T follicular helper cell (primary cell): ENCODE data around the gene PHETA1.

Experiments used
- DNase-seq: peaks from one replicate; pipeline ENCODE4 v3.0.0-alpha.2; 2020; ENCODE audit warnings: low read depth
- total RNA-seq, 2 experiments: gene quantifications; one replicate each; lab custom pipeline; 2026; lab: John Stamatoyannopoulos, UW

Gene PHETA1, protein sequence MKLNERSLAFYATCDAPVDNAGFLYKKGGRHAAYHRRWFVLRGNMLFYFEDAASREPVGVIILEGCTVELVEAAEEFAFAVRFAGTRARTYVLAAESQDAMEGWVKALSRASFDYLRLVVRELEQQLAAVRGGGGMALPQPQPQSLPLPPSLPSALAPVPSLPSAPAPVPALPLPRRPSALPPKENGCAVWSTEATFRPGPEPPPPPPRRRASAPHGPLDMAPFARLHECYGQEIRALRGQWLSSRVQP
- 1.6 to 6.9 reads per million in 2 experiments for total RNA-seq

DNA sequence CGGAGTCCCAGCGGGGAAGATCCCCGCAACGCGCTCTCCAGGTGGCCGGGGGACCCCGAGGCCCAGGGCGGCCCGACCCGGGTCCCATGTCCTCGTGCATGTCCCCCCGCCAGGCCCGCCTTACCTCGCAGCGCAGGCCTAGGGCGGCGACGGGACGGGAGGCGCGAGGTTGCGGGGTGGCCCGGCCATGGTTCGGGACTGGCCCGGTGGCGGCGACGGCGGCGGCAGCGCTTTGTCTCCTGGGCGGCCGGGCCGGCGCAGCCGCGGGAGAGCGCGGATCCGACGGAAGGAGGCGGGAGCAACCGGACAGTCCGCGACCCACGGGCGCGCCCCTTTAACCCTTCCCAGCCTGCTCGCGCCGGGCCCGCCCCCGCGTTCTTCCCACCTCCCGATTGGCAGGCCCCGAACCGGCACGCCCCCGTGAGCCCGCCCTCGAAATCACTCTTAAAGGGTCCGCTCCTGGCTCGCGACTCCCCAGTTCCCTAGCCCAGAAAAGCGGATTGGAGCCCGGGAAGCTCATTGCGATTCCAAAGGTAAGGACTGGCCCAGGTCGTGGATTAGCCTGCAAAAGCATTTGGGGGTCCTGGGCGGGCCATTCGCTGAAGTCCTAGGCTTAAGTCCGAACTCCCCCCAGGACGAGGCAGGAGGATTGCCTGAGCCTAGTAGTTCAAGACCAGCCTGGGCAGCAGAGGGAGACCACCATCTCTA lies at the start of gene PHETA1:
TSS of gene PHETA1 (minus strand) at position 308 of the 708 bp plus-strand sequence. CDS start 5,668 bp downstream, outside the sequence.
- peak; percentile 54 for DNase-seq

DNA sequence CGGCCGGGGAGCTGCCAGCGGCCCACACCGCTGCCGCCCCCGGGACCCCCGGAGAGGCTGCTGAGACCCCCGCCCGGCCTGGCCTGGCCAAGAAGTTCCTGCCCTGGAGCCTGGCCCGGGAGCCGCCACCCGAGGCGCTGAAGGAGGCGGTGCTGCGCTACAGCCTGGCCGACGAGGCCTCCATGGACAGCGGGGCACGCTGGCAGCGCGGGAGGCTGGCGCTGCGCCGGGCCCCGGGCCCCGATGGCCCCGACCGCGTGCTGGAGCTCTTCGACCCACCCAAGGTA lies 49.6 kb upstream of the PHETA1 start:
- no peak for DNase-seq

DNA sequence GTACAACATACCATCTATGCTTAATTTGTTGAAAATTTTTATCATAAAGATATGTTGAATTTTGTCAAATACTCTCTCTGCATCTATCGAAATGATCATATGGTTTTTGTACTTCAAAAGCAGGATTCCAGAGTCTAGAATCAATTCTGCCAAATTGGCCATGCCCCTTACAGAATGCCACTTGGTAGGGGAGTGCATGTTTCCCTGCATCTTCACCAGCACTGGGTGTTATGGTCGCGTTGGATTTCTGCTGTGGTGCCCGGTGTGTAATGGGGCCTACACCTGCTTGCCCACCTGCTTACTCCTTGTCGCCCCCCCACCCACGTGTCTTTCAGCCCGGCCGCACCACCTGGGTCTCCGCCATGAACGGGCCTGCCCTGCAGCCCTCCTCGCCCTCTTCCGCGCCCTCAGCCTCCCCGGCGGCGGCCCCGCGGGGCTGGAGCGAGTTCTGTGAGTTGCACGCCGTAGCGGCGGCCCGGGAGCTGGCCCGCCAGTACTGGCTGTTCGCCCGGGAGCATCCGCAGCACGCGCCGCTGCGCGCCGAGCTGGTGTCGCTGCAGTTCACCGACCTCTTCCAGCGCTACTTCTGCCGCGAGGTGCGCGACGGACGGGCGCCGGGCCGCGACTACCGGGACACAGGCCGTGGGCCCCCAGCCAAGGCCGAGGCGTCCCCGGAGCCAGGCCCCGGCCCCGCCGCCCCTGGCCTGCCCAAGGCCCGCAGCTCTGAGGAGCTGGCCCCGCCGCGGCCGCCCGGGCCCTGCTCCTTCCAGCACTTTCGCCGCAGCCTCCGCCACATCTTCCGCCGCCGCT lies 49.1 kb upstream of the PHETA1 start:
- DNase-seq = no peak

DNA sequence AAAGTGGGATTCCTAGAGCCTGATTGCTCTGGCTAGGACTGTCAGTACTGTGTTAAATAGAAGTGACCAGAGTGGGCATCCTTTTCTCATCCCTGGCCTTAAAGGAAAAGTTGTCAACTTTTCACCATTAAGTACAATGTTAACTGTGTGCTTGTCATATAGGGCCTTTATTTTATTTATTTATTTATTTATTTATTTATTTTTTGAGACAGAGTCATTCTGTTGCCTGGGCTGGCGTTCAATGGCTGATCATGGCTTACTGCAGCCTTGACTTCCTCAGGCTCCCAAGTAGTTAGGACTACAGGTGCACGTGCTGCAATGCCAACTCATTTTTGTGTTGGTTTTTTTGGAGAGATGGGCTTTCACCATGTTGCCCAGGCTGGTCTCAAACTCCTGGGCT lies 48.4 kb upstream of the PHETA1 start:
- DNase-seq = no peak

DNA sequence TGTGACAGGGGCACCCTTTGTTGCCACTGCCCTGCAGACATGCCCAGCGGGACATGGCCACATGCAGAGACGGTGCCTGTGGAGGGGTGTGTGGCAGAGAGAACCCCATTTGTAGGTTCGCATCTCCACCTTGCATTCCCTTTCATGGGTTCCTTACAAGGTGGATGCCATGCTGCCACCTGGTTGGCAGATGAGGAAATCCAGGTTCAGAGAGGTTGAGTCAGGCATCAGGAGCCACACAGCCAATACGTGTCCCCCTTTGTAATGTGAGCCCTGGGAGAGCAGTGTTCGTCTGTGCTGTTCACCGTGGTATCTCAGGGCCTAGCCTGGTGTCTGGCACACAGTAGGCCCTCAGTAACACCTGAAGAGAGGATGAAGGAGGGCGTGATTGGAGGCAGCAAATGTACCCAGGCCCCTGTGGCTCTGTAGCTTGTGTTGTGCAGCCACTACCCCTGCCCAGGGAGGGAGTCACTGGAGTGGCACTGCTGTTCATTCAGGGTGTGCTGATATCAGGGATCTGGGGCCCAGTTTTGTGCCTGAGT lies 45.9 kb upstream of the PHETA1 start:
- no peak for DNase-seq

DNA sequence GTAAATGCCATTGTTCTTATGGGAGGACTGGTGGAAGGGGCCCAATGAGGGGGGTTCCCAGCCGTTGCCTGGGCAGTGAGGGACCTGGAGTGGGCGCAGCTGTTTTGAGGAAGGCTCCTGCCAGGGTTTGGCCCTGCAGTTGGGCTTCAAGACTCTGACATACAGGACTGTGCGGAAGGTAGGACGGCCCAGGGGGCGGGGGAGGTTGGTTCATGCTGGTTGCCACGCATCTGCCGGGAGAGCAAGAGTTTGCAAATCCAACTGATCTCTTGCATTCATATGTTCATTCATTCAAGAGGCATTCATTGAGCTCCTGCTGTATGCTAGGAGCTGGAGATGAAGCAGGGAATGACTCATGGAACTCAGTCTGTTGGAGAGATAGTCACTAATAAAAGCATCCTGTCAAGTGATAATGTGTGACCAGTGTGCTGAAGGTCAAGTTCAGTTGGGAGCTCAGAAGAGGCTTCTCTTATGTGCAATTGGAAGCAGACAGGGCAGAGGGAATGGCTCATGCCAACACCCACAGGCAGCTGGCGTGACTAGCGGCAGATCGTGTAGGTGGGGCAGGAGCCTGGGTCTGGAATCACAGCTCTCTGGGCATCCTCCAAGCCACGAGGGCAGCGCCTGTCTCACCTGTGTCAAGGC lies 44.7 kb upstream of the PHETA1 start:
- DNase-seq = no peak

DNA sequence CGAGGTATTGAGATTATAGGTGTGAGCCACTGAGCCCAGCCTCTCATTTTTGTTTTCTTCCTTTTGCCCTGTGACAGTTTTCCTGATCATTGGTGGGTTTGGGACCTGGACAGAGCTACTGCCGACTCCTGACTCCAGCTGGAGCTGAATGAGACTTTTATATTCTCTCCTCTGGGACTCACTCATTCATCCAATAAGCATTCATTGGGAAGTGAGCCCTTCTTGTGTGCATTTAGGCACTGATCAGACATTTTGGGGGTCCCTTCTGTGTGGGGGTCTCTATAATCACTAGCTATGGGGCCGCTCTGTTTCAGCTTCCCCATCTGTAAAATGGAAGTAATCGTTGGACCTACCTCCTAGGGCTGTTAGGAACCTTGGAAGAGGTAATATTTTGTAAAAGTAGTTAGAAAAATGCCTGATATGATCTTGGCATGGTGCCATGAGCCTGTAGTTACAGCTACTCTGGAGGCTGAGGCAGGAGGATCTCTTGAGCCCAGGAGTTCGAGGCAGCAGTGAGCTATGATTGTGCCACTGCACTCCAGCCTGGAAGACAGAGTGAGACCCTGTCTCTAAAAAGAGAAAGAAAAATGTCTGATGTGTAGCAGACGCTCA lies 44.0 kb upstream of the PHETA1 start:
- no peak for DNase-seq

DNA sequence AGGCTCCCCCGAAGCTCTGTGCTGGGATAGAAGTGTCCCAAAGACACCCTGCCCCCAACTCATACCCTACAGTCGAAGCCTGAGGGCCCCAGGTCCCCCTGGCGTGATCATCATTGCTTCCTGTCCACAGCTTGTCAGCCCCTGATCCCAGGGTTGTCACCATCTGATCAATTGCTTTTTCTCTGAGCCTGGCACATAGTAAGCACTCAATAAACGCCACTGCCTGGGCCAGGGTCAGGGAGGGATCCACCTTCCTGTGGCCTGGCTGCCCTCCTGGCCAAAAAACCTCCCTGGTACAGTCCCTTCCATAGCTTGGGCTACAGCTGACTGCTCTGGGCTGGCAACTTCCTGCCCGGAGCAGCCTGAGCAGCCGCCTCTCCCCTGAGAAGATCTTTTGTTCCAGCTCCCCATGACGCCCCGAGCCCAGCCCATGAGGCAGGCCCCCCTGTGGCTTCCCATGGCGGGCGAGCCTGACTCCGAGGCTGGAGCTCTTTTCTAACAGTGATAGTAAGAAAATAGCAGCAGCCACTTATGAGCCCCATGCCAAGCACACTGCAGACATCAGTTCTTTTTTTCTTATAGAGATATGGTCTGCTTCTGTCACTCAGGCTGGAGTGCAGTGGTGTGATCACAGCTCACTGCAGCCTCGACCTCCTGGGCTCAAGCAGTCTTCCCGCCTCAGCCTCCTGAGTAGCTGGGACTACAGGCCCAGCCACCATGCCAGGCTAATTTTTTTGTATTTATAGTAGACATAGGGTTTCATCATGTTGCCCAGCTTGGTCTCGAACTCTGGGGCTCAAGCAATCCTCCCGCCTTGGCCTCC lies 43.3 kb upstream of the PHETA1 start:
- no peak for DNase-seq

DNA sequence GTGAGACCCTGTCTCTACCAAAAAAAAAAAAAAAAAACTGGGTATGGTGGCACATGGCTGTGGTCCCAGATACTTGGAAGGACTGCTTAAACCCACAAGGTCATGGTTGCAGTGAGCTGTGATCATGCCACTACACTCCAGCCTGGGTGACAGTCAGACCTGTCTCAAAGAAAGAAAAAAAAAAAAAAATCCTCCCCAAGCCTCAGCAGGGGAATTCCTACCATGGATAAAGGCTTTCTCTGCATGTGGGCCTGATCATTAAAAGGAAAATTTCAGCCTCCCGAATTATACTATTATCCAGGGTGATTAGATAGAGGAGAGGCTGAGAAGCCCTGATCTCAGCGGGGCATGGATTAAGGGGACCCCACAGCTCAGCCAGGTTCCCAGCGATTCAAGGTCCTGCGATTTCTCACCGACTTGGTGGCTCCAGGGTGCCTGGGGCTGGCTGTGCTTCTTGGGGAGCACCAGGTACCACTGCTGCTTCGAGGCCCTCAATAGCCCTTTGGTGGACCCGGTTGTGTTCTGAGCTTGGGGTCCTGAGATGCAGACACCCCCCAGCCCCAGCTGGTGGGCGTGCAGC lies 42.4 kb upstream of the PHETA1 start:
- no peak for DNase-seq

DNA sequence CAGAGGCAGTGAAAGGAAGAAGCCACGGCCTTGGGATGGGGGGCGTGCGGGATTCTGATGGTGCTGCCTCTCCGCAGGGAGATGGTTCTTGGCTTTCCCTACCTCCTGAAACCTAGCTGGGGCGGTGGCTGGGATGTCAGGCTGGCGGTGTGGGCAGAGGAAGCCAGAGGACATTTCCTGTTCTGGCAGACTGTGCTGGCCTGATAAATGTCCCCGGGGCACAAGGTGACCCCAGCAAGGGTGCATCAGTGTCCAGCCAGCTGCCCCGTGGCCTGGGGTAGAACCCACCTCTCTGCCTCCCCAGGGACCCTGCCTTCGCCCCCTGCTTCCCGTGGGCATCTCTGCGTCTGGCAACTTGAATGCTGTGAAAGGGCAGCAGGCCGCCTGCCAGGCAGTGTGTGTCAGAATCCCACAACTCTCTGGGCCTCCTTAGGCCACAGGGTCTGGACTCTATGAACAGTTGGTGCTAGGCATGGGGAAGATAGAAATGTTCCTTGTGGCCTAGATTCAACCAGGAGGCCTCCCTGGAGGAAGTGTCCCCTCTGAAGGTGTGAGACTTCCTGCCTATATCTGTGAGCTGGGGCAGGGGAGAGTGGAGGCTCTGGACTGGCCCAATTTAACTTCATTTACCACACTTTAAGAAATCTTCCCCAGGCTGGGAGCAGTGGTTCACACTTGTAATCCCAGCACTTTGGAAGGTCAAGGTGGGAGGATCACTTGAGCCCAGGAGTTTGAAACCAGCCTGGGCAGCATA lies 41.7 kb upstream of the PHETA1 start:
- no peak for DNase-seq

DNA sequence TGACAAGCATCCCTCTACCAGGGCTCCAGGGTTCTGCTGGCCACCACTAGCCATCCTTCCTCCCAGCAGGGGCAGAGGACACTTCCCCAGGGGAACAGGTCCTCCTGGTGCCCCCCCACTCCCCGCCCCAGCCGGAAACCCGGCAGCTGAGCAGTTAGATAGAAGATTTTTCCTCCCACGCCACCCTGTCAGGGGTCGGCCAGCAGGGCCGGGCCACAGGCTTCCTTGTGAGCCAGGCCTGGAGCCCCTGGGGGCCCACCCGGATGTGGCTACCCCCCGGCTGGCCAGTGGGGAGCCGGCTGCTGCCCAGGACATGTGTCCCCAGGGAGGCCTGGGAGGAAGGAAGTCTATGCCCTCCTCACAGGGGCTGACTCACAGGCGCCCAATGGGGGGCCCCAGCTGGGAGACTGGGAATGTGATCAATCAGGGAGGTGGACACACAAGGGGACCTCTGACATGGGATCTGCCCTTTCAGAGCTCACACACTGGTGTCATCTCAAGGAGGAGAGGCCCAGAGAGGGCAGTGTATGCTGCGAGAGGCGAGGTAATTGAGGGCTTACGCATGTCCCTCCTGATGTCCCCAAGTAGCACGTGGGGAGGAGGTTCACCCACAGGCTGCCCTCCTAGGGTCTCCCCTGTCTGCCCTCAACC lies 41.0 kb upstream of the PHETA1 start:
- DNase-seq = no peak

DNA sequence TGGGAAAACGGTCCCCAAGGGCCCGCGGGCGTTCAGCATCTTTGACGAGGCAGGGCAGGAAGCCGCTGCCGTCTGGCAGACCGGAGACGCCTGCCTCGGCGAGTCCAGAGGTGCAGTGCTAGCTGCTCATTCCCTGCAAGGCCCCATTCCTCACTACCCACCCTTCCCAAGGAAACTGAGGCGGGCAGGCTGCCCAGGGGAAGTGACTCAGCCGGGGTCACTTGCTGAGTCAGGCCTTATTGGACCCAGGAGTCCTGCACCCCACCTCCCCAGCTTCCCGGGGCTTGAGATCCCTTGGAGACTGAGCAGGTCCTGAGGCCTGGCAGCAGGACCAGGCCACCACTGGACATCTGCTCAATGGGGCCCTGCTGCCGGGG lies 40.5 kb upstream of the PHETA1 start:
- no peak for DNase-seq

DNA sequence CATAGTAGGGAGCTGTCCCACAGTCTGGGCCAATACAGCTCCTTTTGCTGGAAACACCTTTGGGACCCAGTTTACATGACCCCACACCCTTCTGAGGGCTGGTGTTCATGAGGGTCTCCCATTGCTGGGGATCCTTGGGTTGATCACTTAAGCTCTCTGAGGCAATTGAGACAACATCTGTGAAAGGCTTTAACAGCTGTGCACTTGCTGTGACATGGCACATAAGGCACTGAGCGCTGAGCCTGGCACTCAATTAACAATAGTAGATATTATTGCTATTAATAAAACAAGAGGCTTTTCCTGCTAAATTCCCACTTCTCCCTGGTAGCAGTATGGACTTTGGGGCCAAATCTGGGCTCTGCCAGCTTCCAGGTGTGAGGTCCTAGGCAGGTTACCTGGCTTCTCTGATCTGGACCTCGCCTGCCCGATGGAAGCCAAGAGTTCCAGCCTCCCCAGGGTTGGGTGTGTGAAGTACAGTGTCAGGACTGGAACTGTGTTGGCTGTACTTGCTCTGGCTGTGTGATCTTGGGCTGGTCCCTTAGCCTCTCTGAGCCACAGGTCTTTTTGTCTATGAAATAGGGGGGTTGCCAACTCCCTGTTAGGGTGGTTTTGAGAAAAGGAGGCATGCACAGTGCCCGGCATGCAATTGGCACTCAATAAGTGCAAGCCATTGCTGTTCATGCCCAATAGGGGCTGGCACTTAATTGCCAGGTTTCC lies 39.9 kb upstream of the PHETA1 start:
- DNase-seq = no peak

DNA sequence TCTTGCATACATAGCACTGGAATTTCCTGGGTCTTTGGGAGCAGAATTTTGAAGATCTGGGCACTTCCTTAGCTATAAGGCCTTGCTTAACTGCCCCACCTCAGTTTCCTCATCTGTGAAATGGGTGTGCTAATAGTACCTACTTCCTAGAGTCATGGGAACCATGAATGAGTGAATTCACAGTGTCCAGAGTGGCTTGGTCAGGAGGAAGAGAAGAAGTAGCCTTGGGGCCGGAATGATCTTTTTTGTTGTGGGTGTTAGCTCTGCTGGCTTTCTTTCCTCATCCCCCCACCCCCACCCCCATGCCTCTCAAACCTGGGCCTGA lies 39.2 kb upstream of the PHETA1 start:
- no peak for DNase-seq

DNA sequence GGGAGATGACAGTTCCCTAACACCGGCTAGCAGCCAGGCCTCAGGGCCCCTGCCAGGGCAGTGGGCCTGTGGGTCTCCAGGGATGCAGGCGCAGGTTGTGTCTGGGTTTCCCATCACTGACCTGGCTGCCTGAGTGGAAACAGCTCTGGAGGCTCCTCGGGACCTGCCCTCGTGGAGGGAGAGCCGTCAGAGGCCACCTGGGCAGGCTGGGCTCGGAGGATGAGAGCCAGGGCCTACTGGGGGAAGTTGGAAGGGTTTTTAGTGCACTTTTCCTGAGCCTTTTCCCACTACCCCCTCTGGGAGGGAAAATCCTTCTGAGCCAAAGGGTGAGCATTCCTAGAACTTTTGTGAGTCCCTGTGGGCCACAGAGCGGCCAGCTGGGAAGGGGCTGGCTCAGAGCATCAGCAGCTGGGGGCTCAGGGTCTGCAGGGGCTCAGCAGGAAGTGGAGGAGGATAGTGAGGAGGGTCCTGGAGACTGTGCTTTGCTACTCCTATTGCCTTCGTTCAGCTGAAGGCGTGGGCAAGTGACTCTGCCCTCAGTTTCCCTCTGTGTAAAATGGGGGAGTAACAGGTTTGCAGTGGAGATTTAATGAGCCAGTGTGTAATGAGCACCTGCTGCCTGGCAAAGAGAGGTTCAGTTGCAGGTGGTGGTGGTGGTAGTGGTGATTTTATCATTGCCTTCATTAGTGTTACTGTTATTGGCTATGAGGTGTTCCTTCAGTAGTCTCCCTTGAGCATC lies 38.7 kb upstream of the PHETA1 start:
- DNase-seq = no peak

DNA sequence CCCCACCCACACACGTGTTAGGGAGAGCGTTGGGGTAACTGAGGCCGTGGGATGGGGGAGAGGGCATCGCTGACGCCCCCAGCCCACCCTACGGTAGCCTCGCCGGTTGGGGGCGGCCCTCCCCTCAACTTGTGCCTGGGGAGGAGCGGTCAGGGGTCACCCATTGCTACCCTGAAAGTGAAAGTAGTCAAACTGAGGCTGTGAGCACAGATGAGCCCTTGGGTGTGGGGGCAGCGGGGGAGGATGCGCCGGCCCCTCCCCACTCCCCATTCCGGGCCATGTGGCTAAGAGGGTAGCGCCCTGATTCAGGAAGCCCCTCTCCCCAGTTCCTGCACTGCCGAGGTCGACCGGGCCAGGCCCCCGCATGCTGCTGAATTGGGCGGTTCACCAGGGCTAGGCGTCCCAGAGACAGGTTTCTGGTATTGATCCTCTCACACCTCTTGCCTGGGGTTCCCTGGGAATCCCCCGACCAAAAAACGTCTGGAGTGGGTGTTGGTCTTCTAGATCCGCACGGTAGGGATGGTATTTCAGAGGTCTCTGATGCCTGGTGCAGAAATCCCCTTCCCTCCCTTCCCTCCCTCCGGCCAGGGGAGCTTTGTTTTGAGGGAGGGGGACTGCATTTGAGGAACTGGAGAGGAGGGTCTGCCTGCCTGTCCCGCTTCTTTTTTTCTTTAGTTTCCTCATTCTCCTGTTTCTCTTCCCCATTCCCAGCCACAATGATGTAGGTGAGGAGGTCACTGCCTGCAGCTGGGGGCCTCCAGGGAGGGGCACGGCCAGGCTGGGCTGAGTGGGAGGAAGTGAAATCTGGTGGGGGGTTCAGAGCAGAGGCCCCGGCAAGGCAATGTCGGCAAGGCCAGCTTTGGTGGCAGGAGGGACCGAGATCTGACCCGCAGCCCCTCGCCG lies 37.8 kb upstream of the PHETA1 start:
- peak; percentile 28 for DNase-seq

DNA sequence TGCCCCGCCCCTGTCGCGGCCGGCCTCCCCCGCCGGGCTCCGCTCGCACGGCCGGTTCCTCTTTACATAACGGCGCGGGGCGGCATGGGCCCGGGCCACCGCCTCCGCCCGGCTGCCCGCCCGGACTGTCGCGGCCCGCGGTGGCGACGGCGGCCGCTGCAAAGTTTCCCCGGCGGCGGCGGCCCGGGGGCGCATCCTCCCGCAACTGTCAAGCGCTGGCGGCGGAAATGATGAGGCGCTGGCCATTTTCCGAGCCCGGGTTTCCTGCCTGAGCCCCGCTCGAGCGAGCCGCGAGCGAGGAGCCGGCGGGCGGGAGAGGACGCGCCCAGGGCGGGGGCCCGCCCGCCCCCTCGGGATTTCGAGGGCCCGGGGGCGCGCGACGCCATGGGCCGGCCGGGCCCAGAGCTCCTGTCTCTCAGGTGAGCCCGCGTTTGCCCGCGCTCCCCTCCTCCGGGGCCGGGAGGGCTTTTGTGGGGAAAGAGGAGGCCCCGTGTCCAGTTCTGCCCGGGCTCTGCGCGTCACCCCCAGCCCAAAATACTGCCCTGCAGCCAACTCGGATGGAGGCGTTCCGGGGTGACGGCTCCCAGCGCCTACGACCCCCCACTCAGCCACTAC lies 37.1 kb upstream of the PHETA1 start, which contains the start of gene SH2B3:
TSS of gene SH2B3 (plus strand) at position 65 of the 615 bp plus-strand sequence. CDS start 12,223 bp downstream, outside the sequence.
- DNase-seq = peak; percentile 70
